ENCODE data around the gene NEUROD6.

NEUROD6 gene

GRCh38 chr7:31340603-31341002 lies at the start of gene NEUROD6:
Gene NEUROD6 (minus strand): TSS chr7:31340726. CDS start chr7:31339268, 1,458 bp downstream.
- DNase-seq (ENCODE audit: low read depth in 2 of 3, low spot score in 1 of 3), result no peak

GRCh38 chr7:31384466-31384865 lies 43.9 kb upstream of the NEUROD6 start:
- DNase-seq (ENCODE audit: low read depth in 2 of 3, low spot score in 1 of 3), result no peak

- DNase-seq (ENCODE audit: low read depth in 2 of 3, low spot score in 1 of 3), result no peak
Observed at GRCh38 chr7:31382722-31383121, 42.2 kb upstream of the NEUROD6 start.

- DNase-seq (ENCODE audit: low read depth in 2 of 3, low spot score in 1 of 3), result peak in 1 of 3 donors; percentile 13
Observed at GRCh38 chr7:31373337-31374289, 33.1 kb upstream of the NEUROD6 start.

GRCh38 chr7:31372231-31372959 lies 31.9 kb upstream of the NEUROD6 start:
- DNase-seq (ENCODE audit: low read depth in 2 of 3, low spot score in 1 of 3), result no peak

GRCh38 chr7:31371621-31372020 lies 31.1 kb upstream of the NEUROD6 start:
- DNase-seq (ENCODE audit: low read depth in 2 of 3, low spot score in 1 of 3), result no peak

GRCh38 chr7:31370609-31371008 lies 30.1 kb upstream of the NEUROD6 start:
- DNase-seq (ENCODE audit: low read depth in 2 of 3, low spot score in 1 of 3), result no peak

- no peak for DNase-seq (ENCODE audit: low read depth in 2 of 3, low spot score in 1 of 3)
Observed at GRCh38 chr7:31368620-31369019, 28.1 kb upstream of the NEUROD6 start.

GRCh38 chr7:31363496-31363895 lies 23.0 kb upstream of the NEUROD6 start:
- DNase-seq (ENCODE audit: low read depth in 2 of 3, low spot score in 1 of 3), result no peak

- no peak for DNase-seq (ENCODE audit: low read depth in 2 of 3, low spot score in 1 of 3)
Observed at GRCh38 chr7:31363051-31363450, 22.5 kb upstream of the NEUROD6 start.

GRCh38 chr7:31362401-31362800 lies 21.9 kb upstream of the NEUROD6 start:
- DNase-seq (ENCODE audit: low read depth in 2 of 3, low spot score in 1 of 3), result no peak

GRCh38 chr7:31358467-31358866 lies 17.9 kb upstream of the NEUROD6 start:
- DNase-seq (ENCODE audit: low read depth in 2 of 3, low spot score in 1 of 3), result no peak

GRCh38 chr7:31345421-31345820 lies 4.9 kb upstream of the NEUROD6 start:
- no peak for DNase-seq (ENCODE audit: low read depth in 2 of 3, low spot score in 1 of 3)

GRCh38 chr7:31343516-31344305 lies 3.2 kb upstream of the NEUROD6 start:
- DNase-seq (ENCODE audit: low read depth in 2 of 3, low spot score in 1 of 3), result no peak

- DNase-seq (ENCODE audit: low read depth in 2 of 3, low spot score in 1 of 3), result no peak
Observed at GRCh38 chr7:31341141-31341540, 615 bp upstream of the NEUROD6 start.

- no peak for DNase-seq (ENCODE audit: low read depth in 2 of 3, low spot score in 1 of 3)
Observed at GRCh38 chr7:31340051-31340450, 475 bp downstream of the NEUROD6 start.

GRCh38 chr7:31338706-31339105 lies 1.8 kb downstream of the NEUROD6 start:
- DNase-seq (ENCODE audit: low read depth in 2 of 3, low spot score in 1 of 3), result no peak

GRCh38 chr7:31337002-31337565 lies 3.4 kb downstream of the NEUROD6 start:
- DNase-seq (ENCODE audit: low read depth in 2 of 3, low spot score in 1 of 3), result no peak

- no peak for DNase-seq (ENCODE audit: low read depth in 2 of 3, low spot score in 1 of 3)
Observed at GRCh38 chr7:31336202-31337001, 4.1 kb downstream of the NEUROD6 start.

GRCh38 chr7:31335884-31336201 lies 4.7 kb downstream of the NEUROD6 start:
- no peak for DNase-seq (ENCODE audit: low read depth in 2 of 3, low spot score in 1 of 3)
